Stomach (tissue), 9 donors: ENCODE data around the gene CYP2C9. TPM values are rescaled to one million over a fixed set of nuclear protein-coding genes. Genes with fewer than 3 reads are reported as not detected.
"Not testable (repeated sequence)": the region's sequence is repeated elsewhere in the genome, so short reads cannot be mapped to it uniquely, and the experiment has no call there.

Source experiments
- DNase-seq, 2 donors: peaks; one replicate each; pipeline versions ENCODE4 v3.0.0 to v3.0.0-alpha.2; 2013 to 2019
- H3K27ac ChIP-seq, 5 donors: fragments of 200-600 bp in 4 of 5; sonication (generic) in 4 of 5; one replicate each; pipeline ENCODE4 v1.5.1; 2013 to 2019; ENCODE audit warnings: mild to moderate bottlenecking in 1 of 5, moderate library complexity in 1 of 5
- H3K27me3 ChIP-seq, 3 donors: fragments of 200-600 bp; sonication (generic); one replicate each; pipeline ENCODE4 v1.5.1; 2017 to 2019; ENCODE audit warnings: mixed run types in 1 of 3
- H3K36me3 ChIP-seq, 4 donors: fragments of 200-600 bp; sonication (generic); 1 replicate in 3 of 4; 2 replicates in 1 of 4; pipeline ENCODE4 v1.5.1; 2016 to 2019
- H3K4me1 ChIP-seq, 4 donors: fragments of 200-600 bp; sonication (generic); one replicate each; pipeline ENCODE4 v1.5.1; 2016 to 2019
- H3K4me3 ChIP-seq, 4 donors: fragments of 200-600 bp; sonication (generic) in 3 of 4; one replicate each; pipeline ENCODE4 v1.5.1; 2016 to 2019; ENCODE audit warnings: mild to moderate bottlenecking in 1 of 4
- H3K9me3 ChIP-seq, 4 donors: fragments of 200-600 bp; sonication (generic); one replicate each; pipeline ENCODE4 v1.5.1; 2016 to 2019
- CTCF ChIP-seq, 7 experiments: fragments of 450-650 bp in 4 of 7; fragments of 200-600 bp in 3 of 7; sonication (generic) in 3 of 7; IDR thresholded peaks; one replicate each; pipeline ENCODE4 v1.5.1; 2016 to 2019; ENCODE audit warnings: antibody characterized with exemption in 7 of 7, control low read depth in 2 of 7, mild to moderate bottlenecking in 1 of 7
- EP300 ChIP-seq: sonication (generic); formaldehyde crosslinking; IDR thresholded peaks from one replicate; pipeline ENCODE4 v1.6.1; 2017; ENCODE audit warnings: antibody characterized with exemption
- POLR2A ChIP-seq, 4 donors: fragments of 450-650 bp; IDR thresholded peaks; one replicate each; pipeline ENCODE4 v1.6.1; 2016; ENCODE audit warnings: antibody characterized with exemption in 4 of 4, control low read depth in 2 of 4, mild to moderate bottlenecking in 1 of 4, moderate library complexity in 1 of 4
- POLR2AphosphoS5 ChIP-seq, 3 donors: sonication (generic); formaldehyde crosslinking; IDR thresholded peaks; one replicate each; pipeline ENCODE4 v1.6.1; 2016; ENCODE audit warnings: antibody characterized with exemption in 3 of 3
- WGBS, 5 donors: extraction: QIAGEN DNeasy Blood & Tissue Kit in 3 of 5; methylation state at CpG; one replicate each; pipeline versions ENCODE4 v1.1.5 to v1.1.7; 2013 to 2018; 5-methylcytosine and 5-hydroxymethylcytosine counted together
- intact Hi-C: fragments of 100-400 bp; cut with DNase I; formaldehyde crosslinking; loops from one replicate; pipeline ENCODE4 v1.15.1; 2023; ENCODE audit warnings: low total_unique reads
- polyA plus RNA-seq, 3 donors: library from polyadenylated mRNA; stranded (reverse); fragments of 200-250 nt; gene quantifications; one replicate each; pipeline ENCODE4 v1.2.3, GENCODE V29; 2013
- total RNA-seq, 5 donors: library from RNA; depleted of rRNA; stranded (reverse); fragments of >200 nt; gene quantifications; one replicate each; pipeline versions ENCODE4 v1.1.0 to v1.2.3, GENCODE V29; 2014 to 2016
- donor health status: healthy with polysubstance abuse.
- donor health status: Bipolar disorder and iron deficiency.
- donor health status: healthy.

Gene CYP2C9
- total and polyA plus RNA-seq, 8 donors, result 0.75 to 176 (median 54.9) TPM; not detected in 1

- WGBS, 5 donors, result 41 to 64% (median 50%) methylated on average over 1 of the region's 1 CpG
- intact Hi-C loops, result no loop called here
These were observed 36.4 kb upstream of the CYP2C9 start for GRCh38 chr10:94902080-94902479.

GRCh38 chr10:94902570-94902969 lies 35.9 kb upstream of the CYP2C9 start:
- H3K4me1 ChIP-seq, result no peaks in the 10 kb centered on the region
- 0% methylated on average over 1 of the region's 1 CpG for WGBS, 5 donors

More at GRCh38 chr10:94902080-94902479, 36.4 kb upstream of the CYP2C9 start:
- no peaks in the 10 kb centered on the region for H3K4me1 ChIP-seq
- TF ChIP-seq EP300 (no peak), POLR2A (IDR thresholded peaks at IDR 0.05) (no peak), CTCF (IDR thresholded peaks at IDR 0.05) (no peak), POLR2AphosphoS5 (IDR thresholded peaks at IDR 0.05) (no peak)
- no peak for DNase-seq
- no peak overlapping the region for H3K4me3 ChIP-seq
- no peaks in the 10 kb centered on the region for H3K36me3 ChIP-seq
- no peak overlapping the region for H3K27ac ChIP-seq
- peaks cover 0 to 20% (median 4%) of the 10 kb centered on the region in 4 donors for H3K9me3 ChIP-seq
- no peaks in the 10 kb centered on the region for H3K27me3 ChIP-seq

GRCh38 chr10:94904506-94905148 lies 33.8 kb upstream of the CYP2C9 start:
- 60 to 80% (median 74%) methylated on average over 1 of the region's 1 CpG for WGBS, 5 donors
- H3K36me3 ChIP-seq, intact Hi-C loops, H3K4me3 ChIP-seq, H3K4me1 ChIP-seq, H3K27me3 ChIP-seq, H3K27ac ChIP-seq: not testable (repeated sequence)
- H3K9me3 ChIP-seq, result peaks cover 3 to 30% (median 12%) of the 10 kb centered on the region in 4 donors
- DNase-seq, result peak in 1 of 2 donors; percentile 4

More at GRCh38 chr10:94902570-94902969, 35.9 kb upstream of the CYP2C9 start:
- peak in 1 of 2 donors; percentile 76 for DNase-seq
- TF ChIP-seq POLR2A (IDR thresholded peaks at IDR 0.05), result no peak
- peak in 1 of 3 donors; percentile 4 for TF ChIP-seq POLR2AphosphoS5 (IDR thresholded peaks at IDR 0.05)
- no peak for TF ChIP-seq EP300
- intact Hi-C loops, result no loop called here
- Histone ChIP-seq H3K4me3 (no peak overlapping the region), H3K27ac (no peak overlapping the region), H3K27me3 (no peaks in the 10 kb centered on the region), H3K9me3 (peaks cover 0 to 24% (median 4%) of the 10 kb centered on the region in 4 donors), H3K36me3 (no peaks in the 10 kb centered on the region)

- Histone ChIP-seq H3K9me3 (peaks cover 0 to 19% (median 6%) of the 10 kb centered on the region in 4 donors), H3K27ac (no peak overlapping the region), H3K4me1 (no peaks in the 10 kb centered on the region), H3K27me3 (no peaks in the 10 kb centered on the region), H3K4me3 (no peak overlapping the region), H3K36me3 (no peaks in the 10 kb centered on the region)
- TF ChIP-seq CTCF (IDR thresholded peaks at IDR 0.05), result no peak
- no peak for TF ChIP-seq POLR2A (IDR thresholded peaks at IDR 0.05)
- TF ChIP-seq EP300, result no peak
- TF ChIP-seq POLR2AphosphoS5 (IDR thresholded peaks at IDR 0.05), result no peak
- intact Hi-C loops, result no loop called here
- no peak for DNase-seq
These were observed 22.0 kb upstream of the CYP2C9 start for GRCh38 chr10:94916423-94916822.

GRCh38 chr10:94936721-94937120 lies 1.7 kb upstream of the CYP2C9 start:
- Histone ChIP-seq H3K27ac (no peak overlapping the region), H3K36me3 (no peaks in the 10 kb centered on the region), H3K4me3 (no peak overlapping the region), H3K4me1 (no peaks in the 10 kb centered on the region), H3K27me3 (no peaks in the 10 kb centered on the region), H3K9me3 (peaks cover 0 to 4% (median under 1%) of the 10 kb centered on the region in 4 donors)
- no peak for DNase-seq
- 53 to 67% (median 61%) methylated on average over 2 of the region's 2 CpGs for WGBS, 5 donors
- intact Hi-C loops, result no loop called here
- TF ChIP-seq POLR2A (IDR thresholded peaks at IDR 0.05) (no peak), EP300 (no peak), POLR2AphosphoS5 (IDR thresholded peaks at IDR 0.05) (no peak), CTCF (IDR thresholded peaks at IDR 0.05) (no peak)

- H3K36me3 ChIP-seq, DNase-seq, H3K4me1 ChIP-seq, H3K27ac ChIP-seq, H3K4me3 ChIP-seq, intact Hi-C loops, H3K27me3 ChIP-seq: not testable (repeated sequence)
- peaks cover 5 to 36% (median 23%) of the 10 kb centered on the region in 4 donors for H3K9me3 ChIP-seq
- WGBS, 5 donors, result 86 to 93% (median 89%) methylated on average over 5 of the region's 5 CpGs
These were observed 5.1 kb downstream of the CYP2C9 start for GRCh38 chr10:94943432-94944103.

- intact Hi-C loops, DNase-seq, H3K4me3 ChIP-seq, H3K36me3 ChIP-seq, H3K27ac ChIP-seq, H3K4me1 ChIP-seq, H3K27me3 ChIP-seq: not testable (repeated sequence)
- WGBS, 5 donors, result 79 to 96% (median 95%) methylated on average over 4 of the region's 4 CpGs
- peaks cover 5 to 36% (median 23%) of the 10 kb centered on the region in 4 donors for H3K9me3 ChIP-seq
These were observed 7.7 kb downstream of the CYP2C9 start for GRCh38 chr10:94946181-94946580.
